Mesodermal cell (in vitro differentiated cells): ENCODE results near the gene ACER3.

Experiments
- H3K27ac ChIP-seq: 2 replicates; pipeline ENCODE4 v1.7.0; 2013; ENCODE audit warnings: mild to moderate bottlenecking, low read depth, low read length, moderate library complexity; ENCODE audit not compliant: severe bottlenecking
- H3K36me3 ChIP-seq: 2 replicates; pipeline ENCODE4 v1.7.1; 2013; ENCODE audit warnings: mild to moderate bottlenecking, low read length, moderate library complexity; ENCODE audit not compliant: control insufficient read depth, insufficient read depth
- H3K4me1 ChIP-seq: one replicate; pipeline ENCODE4 v1.7.1; 2013; ENCODE audit warnings: mild to moderate bottlenecking, low read length; ENCODE audit not compliant: insufficient read depth, control insufficient read depth, poor library complexity, severe bottlenecking
- H3K4me3 ChIP-seq: 2 replicates; pipeline ENCODE4 v1.7.0; 2013; ENCODE audit warnings: low read length, control low read depth, mild to moderate bottlenecking; ENCODE audit not compliant: insufficient read depth, poor library complexity, severe bottlenecking; ENCODE audit errors: extremely low read depth
- H3K9me3 ChIP-seq: 2 replicates; pipeline ENCODE4 v1.7.1; 2013; ENCODE audit warnings: mild to moderate bottlenecking, low read length, moderate library complexity; ENCODE audit not compliant: control insufficient read depth
- WGBS, 2 experiments: methylation state at CpG; one replicate each; pipeline ENCODE4 v1.1.5; 2013; ENCODE audit warnings: missing lambda C conversion rate in 2 of 2; ENCODE audit not compliant: insufficient coverage in 2 of 2; 5-methylcytosine and 5-hydroxymethylcytosine counted together

ACER3 gene

GRCh38 chr11:77049026-77049425 is 188.3 kb downstream of the ACER3 start:
- WGBS, 2 experiments = 60 to 80% methylated on average over 1 to 5 of the region's 6 CpGs
- H3K27ac ChIP-seq = no peak overlapping the region
- peaks cover 6% of the 10 kb centered on the region for H3K9me3 ChIP-seq
- no peak overlapping the region for H3K4me3 ChIP-seq
- H3K4me1 ChIP-seq = no peaks in the 10 kb centered on the region
- no peaks in the 10 kb centered on the region for H3K36me3 ChIP-seq

GRCh38 chr11:77051511-77051910 is 190.8 kb downstream of the ACER3 start:
- Histone ChIP-seq H3K9me3 (peaks cover 10% of the 10 kb centered on the region), H3K36me3 (no peaks in the 10 kb centered on the region), H3K27ac (no peak overlapping the region), H3K4me3 (no peak overlapping the region), H3K4me1 (no peaks in the 10 kb centered on the region)
- WGBS, 2 experiments = 86 to 88% methylated on average over 1 to 3 of the region's 3 CpGs

GRCh38 chr11:77052518-77052917 is 191.8 kb downstream of the ACER3 start:
- Histone ChIP-seq H3K27ac (no peak overlapping the region), H3K9me3 (peaks cover 15% of the 10 kb centered on the region), H3K4me1 (no peaks in the 10 kb centered on the region), H3K36me3 (no peaks in the 10 kb centered on the region), H3K4me3 (no peak overlapping the region)
- WGBS, 2 experiments = 80 to 93% methylated on average over 3 to 5 of the region's 7 CpGs

GRCh38 chr11:77053217-77054015 is 192.7 kb downstream of the ACER3 start:
- 85 to 87% methylated on average over 10 to 11 of the region's 14 CpGs for WGBS, 2 experiments
- Histone ChIP-seq H3K36me3 (no peaks in the 10 kb centered on the region), H3K9me3 (peaks cover 15% of the 10 kb centered on the region), H3K4me3 (no peak overlapping the region), H3K27ac (no peak overlapping the region), H3K4me1 (no peaks in the 10 kb centered on the region)

- Histone ChIP-seq H3K36me3 (no peaks in the 10 kb centered on the region), H3K4me3 (no peak overlapping the region), H3K9me3 (peaks cover 15% of the 10 kb centered on the region), H3K4me1 (no peaks in the 10 kb centered on the region), H3K27ac (no peak overlapping the region)
- WGBS, 2 experiments = 100% methylated on average over 1 of the region's 1 CpG
Measured at GRCh38 chr11:77054084-77054483, 193.4 kb downstream of the ACER3 start.

GRCh38 chr11:77055101-77055561 is 194.4 kb downstream of the ACER3 start:
- peaks cover 15% of the 10 kb centered on the region for H3K9me3 ChIP-seq
- no peaks in the 10 kb centered on the region for H3K36me3 ChIP-seq
- H3K27ac ChIP-seq = no peak overlapping the region
- no peak overlapping the region for H3K4me3 ChIP-seq
- no peaks in the 10 kb centered on the region for H3K4me1 ChIP-seq
- WGBS, 2 experiments = 86 to 87% methylated on average over 1 to 2 of the region's 2 CpGs

- H3K9me3 ChIP-seq = peaks cover 15% of the 10 kb centered on the region
- no peaks in the 10 kb centered on the region for H3K4me1 ChIP-seq
- no peak overlapping the region for H3K4me3 ChIP-seq
- WGBS, 2 experiments = 94 to 96% methylated on average over 4 to 5 of the region's 5 CpGs
- no peak overlapping the region for H3K27ac ChIP-seq
- no peaks in the 10 kb centered on the region for H3K36me3 ChIP-seq
Measured at GRCh38 chr11:77055913-77056312, 195.2 kb downstream of the ACER3 start.

- Histone ChIP-seq H3K4me1 (no peaks in the 10 kb centered on the region), H3K9me3 (peaks cover 15% of the 10 kb centered on the region), H3K36me3 (no peaks in the 10 kb centered on the region), H3K27ac (no peak overlapping the region), H3K4me3 (no peak overlapping the region)
- 51 to 100% methylated on average over 1 to 2 of the region's 3 CpGs for WGBS, 2 experiments
Measured at GRCh38 chr11:77056814-77057402, 196.2 kb downstream of the ACER3 start.

- 84 to 92% methylated on average over 4 to 7 of the region's 9 CpGs for WGBS, 2 experiments
- Histone ChIP-seq H3K27ac (no peak overlapping the region), H3K9me3 (peaks cover 13% of the 10 kb centered on the region)
Measured at GRCh38 chr11:77057938-77058474, 197.3 kb downstream of the ACER3 start.

GRCh38 chr11:77058900-77059299 is 198.2 kb downstream of the ACER3 start:
- no peaks in the 10 kb centered on the region for H3K4me1 ChIP-seq
- no peak overlapping the region for H3K27ac ChIP-seq
- H3K9me3 ChIP-seq = peaks cover 9% of the 10 kb centered on the region
- no peak overlapping the region for H3K4me3 ChIP-seq
- no peaks in the 10 kb centered on the region for H3K36me3 ChIP-seq
- WGBS, 2 experiments = 60% methylated on average over 1 of the region's 2 CpGs; no CpG with 5 or more reads in 1 of the 2 experiments

More at GRCh38 chr11:77057938-77058474, 197.3 kb downstream of the ACER3 start:
- Histone ChIP-seq H3K4me3 (no peak overlapping the region), H3K36me3 (no peaks in the 10 kb centered on the region), H3K4me1 (no peaks in the 10 kb centered on the region)
